Stimulated activated naive CD8-positive, alpha-beta T cell treated with anti-CD3 and anti-CD28 coated beads, Interleukin-15, Interleukin-2, amounts not matched to agents 100 U/mL and 50 U/mL, for 24 hours (primary cell): ENCODE results near the gene SOCS2.
A peak's percentile ranks its signal among the peaks of the same experiment; 100 is the strongest.

ENCODE experiments used
- ATAC-seq: fragments of 150-1000 bp; cut with Tn5 transposase; one replicate; pipeline ENCODE4 v1.10.0; 2021
- DNase-seq: peaks from one replicate; pipeline ENCODE4 v3.0.0; 2021

Gene SOCS2

DNA sequence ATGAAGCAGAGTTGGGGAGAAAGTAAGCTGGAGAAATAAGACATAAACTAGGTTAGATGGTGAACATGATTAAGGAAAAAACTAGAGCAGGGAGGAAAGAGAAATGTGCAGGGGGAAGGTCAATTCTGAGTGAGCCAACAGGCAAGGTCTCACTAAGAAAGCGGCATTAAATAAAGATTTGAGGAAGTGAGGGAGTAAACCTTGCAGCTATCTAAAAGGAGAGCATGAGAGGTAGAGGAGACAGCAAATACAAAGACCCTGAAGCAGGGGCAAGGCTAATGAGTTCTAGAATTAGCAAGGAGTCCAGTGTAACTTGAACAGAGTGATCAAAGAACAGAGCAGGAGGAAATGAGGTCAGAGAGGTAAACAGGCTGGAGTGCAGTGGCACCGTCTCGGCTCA lies 4.4 kb upstream of the SOCS2 start:
- ATAC-seq = no peak
- DNase-seq = no peak

DNA sequence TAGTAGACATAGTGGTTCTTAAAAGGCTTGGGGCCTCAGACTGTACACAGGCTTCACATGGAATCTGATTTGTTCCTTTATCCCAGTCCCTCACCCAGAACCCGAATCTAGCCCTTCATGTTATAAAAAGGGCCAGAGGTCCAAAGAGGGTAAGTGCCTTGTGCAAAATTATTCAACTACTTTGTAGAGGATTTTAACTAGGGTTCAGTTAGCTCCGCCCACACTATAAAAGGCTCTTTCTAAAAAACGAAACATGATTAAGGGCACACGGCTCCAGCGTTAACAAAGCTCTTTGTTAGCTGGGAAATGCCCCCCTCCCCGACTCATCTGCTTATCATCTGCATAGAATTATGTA lies 3.2 kb upstream of the SOCS2 start:
- DNase-seq = no peak
- ATAC-seq = no peak

DNA sequence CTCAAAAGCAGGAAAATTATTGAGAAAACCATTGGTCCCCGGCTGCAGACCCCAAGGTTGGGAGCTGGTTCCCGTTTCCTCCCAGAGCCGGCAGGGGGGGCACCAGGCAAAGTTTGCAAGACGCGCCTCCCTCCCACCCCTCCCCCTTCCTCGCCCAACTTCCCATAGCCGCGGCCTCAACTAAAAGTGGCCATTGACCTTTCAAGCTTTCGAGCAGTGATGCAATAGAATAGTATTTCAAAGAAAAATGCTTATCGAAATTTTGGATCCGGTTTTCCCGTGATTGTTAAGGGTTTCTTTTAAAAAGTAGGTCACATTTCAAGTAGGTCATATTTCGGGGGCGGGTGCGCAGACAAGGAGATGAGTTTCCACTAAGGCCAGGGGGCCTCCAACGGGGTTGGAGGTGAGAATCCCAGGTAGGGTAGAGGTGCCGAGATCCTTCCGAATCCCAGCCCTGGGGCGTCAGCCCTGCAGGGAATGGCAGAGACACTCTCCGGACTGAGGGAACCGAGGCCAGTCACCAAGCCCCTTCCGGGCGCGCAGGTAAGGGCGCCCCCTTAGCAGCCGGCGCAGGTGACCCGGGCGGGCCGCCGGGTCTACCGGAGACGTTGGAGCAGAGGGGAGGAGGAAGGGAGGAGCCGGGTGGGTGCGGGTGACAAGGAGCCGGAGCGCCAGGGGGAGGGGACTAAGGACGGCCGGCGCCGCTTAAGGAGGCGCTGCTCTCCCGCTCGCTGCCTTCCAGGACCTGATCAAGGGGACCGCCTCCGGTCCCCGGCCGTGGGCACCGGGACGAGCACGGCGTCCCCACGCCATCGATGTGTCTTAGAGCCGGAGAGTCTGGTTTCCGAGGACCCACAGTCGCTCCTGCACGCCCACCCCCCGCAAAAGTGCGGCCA lies 2.6 kb upstream of the SOCS2 start:
- peak; percentile 55 for ATAC-seq
- peak; percentile 88 for DNase-seq

DNA sequence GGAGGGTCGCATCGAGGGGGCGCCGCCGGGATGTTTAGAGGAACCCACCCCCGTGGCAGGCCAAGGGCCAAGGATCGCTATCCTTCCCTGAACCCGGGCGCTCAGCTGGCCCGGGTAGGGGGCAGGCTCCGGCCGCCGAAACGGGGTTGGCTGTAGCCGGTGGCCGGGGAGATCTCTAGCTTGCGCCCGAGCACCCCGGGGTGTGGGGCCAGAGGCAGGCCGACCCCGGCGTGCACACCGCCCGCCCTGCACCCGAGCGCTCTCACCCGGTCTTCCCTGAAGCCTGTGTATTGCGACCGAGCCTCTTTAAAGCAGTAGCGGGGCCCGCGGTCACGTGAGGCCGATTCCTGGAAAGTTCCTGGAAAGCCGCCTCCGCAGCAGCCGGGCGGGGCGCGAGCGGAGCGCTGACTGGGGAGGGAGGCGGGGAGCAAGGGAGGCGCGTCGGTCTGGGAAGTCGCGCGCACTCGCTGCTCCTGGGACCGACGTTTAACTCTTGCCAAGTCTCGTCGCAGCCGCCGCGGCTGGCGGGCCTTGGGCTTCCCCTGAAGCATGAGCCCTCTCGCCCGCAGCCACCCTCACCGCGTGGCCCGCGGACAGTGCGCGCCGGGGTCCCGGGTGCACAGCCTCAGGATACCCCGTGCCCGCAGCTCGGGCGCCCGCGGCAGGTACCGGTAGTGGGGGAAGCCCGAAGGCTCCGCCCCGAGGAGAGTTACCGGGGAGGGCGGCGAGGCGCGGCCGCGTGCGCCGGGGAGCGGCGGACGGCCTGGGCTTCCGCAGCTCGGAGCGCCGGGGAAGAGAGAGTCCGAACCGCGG lies 1.7 kb upstream of the SOCS2 start:
- peak; percentile 73 for ATAC-seq

DNA sequence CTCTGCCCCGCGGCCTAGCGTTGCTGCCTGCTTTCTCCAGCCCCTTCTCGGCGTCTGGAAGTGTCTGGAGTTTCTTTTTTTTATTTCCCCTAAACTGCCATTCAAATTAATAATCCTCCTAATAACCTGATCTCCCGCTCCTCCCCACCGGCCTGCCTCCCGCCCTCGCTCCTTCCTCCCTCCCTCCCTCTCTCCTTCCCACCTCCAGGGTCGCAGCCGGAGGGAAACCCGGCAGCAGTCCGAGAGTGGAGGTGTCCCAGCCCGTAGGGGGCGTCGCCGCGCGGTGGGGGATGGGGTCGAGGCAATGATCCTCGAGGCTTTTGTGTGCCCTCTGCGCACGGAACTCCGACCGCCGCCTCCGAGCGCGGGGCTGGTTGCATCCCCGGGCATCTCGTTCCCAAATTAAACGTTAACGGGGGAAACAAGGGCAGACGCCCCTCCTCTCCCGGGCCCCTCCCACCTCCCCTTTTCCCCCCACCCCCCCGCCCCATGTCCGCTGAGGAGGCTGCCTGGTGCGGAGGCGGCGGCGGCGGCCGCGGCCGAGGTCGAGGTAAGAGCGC lies 1.0 kb upstream of the SOCS2 start:
- peak; percentile 78 for DNase-seq
- no peak for ATAC-seq

More for the DNA sequence above, 1.7 kb upstream of the SOCS2 start:
- peak; percentile 90 for DNase-seq

DNA sequence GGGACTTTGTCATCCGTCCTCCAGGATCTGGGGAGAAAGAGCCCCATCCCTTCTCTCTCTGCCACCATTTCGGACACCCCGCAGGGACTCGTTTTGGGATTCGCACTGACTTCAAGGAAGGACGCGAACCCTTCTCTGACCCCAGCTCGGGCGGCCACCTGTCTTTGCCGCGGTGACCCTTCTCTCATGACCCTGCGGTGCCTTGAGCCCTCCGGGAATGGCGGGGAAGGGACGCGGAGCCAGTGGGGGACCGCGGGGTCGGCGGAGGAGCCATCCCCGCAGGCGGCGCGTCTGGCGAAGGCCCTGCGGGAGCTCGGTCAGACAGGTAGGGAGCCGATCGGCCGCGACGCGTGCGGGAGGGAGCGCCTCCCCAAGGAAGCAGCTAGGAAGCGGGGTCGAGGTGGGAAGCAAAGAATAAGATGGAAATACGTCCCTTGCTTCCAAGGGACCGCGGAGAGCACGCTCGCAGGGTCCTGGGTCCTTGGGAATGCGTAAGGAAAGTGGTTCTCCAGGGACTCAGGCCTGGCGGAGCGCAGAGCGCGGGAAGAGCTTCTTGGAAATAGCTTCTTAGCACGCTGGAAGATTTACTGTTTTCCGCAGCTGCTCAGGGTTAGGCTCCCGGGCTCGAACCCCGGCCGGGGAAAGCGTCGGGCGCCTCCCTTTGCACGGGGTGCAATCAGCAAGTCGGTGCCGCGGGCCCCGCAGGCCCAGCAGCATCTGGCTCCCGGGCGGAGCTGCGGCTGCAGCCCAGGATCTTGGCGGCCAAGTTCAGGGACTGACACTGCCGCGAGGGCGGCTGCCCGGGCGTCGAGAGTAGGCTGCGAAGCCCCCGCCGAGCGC lies 457 bp downstream of the SOCS2 start:
- DNase-seq = peak; percentile 48
- ATAC-seq = no peak

DNA sequence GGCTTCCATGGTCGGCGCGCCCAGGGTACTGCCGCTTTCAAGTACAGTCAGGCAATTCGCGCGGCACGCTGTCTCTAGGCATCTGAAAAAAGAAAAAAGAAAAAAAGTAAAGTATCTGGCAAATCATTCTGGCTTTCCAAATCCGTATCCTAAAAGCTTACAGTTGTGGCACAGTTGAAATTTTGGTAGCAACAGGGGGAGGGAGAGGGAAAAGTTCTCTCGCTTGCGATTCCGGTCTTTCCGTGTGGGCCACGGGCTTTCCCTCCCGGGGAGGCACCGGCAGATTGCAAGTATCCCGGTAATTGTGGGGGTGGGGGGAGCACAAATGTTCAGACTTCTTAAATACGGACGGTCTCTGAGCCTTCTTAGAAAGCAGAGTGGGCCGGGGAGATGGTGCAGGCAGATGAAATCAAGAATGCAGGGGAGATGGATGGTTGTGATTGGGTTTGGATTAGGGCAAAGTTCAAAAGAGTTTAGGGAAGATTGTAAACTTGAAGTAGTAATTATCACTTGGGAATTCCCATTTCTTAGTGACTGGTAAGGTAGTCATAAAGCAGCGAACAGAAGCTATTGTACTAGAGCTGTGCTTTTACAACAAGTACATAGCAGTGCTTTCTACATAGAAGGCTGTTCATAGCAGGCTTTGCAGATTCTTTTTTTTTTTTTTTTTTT lies 1.2 kb downstream of the SOCS2 start:
- peak; percentile 22 for DNase-seq
- no peak for ATAC-seq

DNA sequence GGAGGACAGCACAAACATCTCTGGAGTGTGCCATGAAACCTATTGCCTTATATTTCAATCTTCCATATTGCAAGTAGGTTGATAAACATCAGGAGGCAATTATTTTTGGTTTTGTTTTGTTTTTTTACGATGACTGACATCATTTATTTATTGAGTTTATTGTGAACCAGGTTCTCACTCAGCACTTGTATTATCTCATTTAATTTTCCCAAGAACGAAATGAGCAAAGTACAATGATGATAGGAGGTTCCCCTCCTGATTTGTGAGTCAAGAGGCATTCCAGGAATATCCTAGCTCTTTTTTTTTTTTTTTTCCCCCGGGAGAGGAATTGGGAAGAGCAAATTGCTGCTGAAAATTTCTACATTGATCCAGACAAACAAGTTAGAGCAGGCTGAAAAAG lies 4.7 kb downstream of the SOCS2 start:
- no peak for DNase-seq

DNA sequence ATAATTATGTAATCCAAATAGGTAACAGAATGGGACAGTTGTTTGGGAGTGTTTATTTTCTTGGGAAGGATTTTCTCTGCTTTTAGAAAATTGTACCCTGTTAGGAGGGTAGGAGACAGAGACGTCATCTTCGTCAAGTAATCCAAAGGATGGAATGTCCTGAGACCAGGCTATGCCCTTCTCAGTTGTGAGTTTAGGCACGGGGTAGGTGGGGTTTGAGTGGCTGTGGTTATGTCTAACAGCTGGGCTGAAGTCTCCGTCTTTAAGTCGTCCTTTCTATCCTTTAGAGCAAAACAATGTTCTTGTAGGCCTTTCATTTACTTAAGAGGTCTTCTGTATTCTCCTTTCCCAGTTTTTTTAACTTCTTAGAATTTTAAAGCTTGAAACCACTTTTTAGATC lies 5.7 kb downstream of the SOCS2 start:
- DNase-seq (no peak), ATAC-seq (no peak)

More for the DNA sequence above, 4.7 kb downstream of the SOCS2 start:
- no peak for ATAC-seq

DNA sequence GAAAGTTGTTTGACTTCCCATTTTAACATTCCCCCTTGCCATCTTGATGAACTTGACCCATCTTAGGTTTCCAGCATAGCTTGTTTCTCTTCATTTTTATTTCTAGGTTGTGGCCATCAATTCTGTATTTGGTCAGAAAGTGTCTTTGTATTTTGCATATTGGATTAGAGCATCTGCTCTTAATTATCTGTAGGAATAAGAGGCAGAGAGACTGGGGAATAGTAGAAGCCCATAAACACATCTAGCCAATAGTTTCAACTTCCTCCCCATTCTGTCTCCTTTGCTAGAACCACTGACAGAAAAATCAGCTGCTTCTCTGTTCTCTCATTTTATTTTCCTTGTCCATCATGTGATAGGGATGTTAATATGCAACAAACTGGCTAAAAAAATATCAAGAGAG lies 8.2 kb downstream of the SOCS2 start:
- no peak for ATAC-seq
- DNase-seq = no peak

DNA sequence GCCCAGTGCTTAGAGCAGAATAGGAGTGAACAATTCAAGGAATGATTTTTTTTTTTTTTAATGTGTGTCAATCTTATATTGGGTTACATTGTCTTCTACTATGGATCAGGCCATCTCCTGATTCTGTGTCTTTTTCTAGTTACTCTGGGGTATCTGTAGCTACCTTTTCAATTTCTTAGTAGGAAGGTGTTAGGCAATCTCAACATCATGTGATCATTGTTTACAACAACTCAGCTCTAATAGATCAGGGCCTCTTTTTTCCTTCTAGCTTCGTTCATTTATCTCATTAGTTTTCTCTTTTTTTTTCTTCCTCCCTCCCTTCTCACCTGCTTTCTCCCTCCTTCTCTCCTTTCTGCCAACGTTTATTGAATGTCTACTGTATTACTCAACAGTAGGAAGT lies 8.9 kb downstream of the SOCS2 start:
- ATAC-seq (no peak), DNase-seq (no peak)

DNA sequence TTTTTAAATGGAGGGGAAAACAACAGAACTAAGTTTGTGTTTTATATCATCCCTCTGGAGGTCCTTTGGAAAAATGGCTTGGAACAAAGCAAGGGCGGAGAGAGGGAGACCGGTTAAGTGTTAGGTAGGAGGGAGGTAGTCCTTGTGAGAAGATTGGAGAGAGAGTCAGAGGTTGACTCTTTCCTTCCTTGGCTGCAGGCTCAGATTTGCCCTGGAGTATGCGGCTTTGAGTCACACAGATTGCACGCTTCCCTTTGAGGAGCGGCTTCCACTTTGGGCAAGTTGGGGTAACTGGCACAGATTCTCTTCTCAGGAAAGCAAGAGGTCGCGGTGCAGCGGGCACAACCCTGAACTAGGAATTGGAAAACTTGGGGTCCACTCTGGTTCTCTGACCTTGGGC lies 9.9 kb downstream of the SOCS2 start:
- DNase-seq (no peak), ATAC-seq (no peak)

DNA sequence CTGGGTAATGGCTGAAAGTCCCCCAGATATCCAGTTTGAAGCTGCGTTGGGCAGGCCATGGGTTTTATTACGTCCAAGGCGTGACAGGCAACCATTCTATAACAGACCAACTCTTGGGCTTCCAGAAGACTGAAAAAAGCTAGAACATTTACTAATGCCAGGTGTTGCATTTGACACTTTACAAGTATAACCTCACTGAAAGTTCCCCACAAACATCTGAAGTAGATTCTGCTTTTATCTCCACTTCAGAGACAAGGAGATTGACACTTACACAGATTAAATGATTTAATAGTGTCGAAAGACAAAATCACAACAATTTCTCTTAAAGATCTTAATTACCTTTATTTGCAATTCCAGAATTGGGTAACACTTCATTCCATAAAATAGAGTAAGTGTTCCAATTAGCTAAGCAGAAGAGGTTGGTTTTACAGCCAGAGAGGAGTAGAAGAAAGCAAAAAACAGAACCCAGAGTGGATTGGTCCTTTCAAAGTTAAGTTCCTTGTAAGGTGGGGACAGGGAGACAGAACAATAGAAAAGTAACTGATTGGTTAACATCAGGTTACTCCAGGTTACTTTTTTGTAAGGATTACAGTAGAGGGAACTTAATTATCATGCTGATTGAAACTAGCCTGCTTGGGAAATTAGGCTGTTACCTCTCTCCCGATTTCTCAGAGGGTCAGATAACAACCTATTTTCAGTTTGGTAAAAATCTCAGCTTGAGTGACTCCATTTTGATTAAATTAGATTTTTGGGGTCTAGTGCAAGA lies 11.3 kb downstream of the SOCS2 start:
- ATAC-seq (no peak), DNase-seq (no peak)

DNA sequence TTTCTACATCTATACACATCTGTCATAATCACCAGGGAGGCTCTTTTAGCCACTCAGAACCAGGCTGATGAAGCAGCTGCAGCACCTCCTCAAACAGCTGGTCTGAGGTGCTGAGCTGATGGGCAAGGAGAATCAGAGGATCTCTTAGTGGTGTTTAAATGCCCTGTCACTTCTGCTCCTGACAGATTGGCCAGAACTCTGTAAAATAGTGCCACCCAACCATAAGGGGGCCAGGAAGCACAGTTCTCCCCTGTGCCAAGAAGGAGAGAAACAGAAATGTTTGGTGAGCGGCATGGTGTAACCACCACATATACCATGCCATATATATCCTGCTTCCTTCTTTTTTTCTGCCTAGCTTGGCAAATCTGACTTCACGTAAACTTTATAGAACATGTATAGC lies 12.8 kb downstream of the SOCS2 start:
- DNase-seq (no peak), ATAC-seq (no peak)

DNA sequence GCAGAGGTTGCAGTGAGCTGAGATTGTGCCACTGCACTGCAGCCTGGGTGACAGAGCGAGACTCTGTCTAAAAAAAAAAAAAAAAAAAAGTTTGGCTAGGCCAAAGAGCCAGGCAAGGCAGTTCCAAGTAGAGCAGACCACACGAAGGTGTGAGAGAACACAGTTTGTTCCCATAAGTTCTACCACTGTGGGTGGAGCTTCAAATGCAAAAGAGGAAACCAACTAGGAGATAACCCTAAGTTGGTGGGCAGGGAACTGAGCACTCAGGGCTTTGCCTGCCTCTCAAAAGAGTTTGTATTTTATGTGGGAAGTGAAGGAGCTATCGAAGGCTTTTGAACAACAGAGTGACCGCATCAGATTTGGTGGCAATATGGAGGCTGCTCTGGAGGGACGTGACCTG lies 15.1 kb downstream of the SOCS2 start:
- DNase-seq (no peak), ATAC-seq (no peak)

DNA sequence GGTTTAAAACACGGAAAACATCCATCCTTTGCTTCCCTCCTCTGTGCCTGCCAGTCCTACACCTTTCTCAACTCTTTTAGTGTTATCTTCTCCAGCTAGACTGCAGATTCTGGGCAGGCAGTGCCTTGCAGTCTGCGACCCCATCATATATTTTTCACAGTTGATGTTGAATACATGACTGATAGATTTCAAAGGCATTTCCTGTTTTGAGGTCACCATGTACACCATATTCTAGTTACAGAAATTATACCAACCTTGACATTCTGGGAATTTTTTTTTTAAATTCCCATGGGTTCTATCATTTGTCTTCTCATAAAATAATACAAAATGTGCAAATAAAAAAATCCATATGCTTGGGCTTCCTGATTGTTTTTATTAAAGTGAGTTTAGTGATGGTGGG lies 16.6 kb downstream of the SOCS2 start:
- ATAC-seq = no peak
- no peak for DNase-seq

DNA sequence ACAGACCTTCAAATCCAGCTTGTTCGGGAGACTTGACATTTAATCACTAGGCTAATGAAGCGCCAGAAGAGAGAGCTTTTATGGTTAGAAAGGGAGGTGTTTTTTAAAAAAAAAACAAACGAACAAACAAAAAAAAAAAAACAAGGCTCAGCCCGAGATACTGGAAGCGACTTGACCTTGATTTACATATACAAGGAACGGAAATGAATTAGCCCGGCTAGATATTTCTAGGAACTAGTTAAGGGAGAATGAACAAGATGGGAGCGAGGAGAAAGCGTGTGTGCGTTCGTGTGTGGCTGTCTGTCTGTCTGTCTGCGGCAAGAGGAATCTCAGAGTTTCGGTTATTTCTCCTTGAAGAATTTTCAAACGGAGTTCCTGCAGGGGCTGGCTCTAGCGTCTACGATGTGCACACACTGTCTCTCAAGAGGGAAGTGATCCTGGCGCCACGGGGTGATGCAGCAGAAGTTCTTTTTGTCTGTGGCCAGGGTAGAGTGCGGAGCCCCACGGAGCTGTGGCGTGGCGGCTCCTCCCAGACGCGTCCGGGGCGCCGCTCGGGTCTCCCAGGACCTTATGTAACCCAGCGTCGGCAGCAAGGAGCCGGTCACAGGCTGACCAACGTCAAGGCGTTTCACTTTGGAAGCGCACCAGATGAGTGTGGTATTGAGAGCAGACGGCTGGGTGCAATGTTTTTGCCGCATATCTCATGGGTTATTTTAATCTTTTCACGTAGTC lies 18.8 kb downstream of the SOCS2 start:
- peak; percentile 59 for ATAC-seq
- peak; percentile 32 for DNase-seq

DNA sequence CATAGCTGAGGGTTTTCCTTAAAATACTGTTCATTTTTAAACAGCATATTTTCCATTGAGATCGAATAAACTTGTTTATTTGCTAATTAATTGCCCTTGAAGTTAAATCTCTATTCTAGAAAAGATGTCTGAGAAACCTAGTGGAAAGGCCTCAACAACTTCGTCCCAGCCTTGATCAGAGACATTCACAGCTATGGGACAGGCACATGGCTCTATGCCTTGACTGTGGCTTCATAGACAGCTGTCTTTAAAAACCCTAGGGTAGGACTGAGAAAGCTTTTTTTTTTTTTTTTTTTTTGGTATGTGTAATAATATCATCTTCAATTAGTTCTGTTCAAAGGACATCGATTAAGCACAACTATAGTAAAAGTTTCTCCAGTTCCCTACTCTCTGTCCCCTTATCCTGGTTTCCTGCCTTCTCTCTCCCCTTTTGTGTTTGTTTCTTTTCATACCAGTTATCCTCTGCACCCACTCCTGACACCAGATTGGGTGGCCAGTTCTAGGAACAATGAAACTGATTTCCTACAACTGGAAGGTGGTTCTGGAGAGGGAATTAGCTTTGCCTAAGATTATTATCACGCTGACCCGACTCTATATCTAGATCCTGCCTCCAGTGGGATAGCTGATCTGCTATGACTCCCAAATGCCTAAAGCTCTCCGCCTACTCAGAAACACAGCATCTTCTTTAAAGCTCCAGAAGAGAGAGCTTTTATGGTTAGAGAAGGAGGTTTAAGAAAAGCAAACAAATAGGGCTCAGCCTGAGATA lies 20.3 kb downstream of the SOCS2 start:
- no peak for ATAC-seq
- DNase-seq = no peak

DNA sequence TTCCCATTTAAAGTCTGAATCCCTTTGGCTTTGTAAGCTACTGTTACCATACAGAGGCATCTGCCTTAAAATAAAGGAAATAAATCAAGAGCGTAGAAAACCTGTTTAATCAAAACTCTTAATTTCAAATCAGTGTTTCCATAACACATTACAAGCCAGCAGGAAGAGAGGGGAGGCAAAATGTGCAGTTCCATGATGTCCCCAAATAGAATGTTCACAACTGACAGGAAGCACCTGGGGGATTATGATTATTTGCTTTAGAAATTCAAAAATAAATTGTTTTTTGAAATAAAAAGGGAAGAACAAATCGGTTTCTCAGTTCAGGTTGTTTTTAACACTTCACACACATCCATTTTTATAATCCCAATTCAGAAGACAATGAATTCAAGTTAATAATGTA lies 21.4 kb downstream of the SOCS2 start:
- DNase-seq (no peak), ATAC-seq (no peak)
